Measurements from ENCODE around the gene POMC.

POMC gene

DNA sequence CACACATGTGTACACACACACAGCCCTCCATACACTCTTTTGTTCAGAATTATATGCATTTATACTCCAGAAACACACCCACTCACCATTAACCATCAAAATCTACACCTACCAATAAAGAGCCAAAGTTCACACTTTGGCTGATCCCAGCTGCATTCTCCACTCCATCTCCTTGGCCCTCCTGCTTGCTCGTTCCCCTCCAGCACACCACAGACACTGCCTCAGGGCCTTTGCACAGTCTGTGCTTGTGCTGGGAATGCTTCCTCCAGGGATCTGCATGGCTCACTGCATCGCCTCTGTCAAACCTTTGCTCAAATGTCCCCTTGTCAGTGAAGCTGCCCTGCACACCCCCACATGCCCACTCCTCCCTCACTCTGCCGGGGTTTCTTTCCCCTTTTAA is 46.0 kb downstream of the POMC start:
- H3K4me2 ChIP-seq: no peak overlapping the region
- no peaks in the 10 kb centered on the region for H3K36me3 ChIP-seq
- H3K4me3 ChIP-seq: no peak overlapping the region
- H3K9ac ChIP-seq: no peak overlapping the region
- no peaks in the 10 kb centered on the region for H3K9me3 ChIP-seq (replicated peaks in 1 of 11)
- TF ChIP-seq Cebpa-rat (IDR thresholded peaks at IDR 0.05): no peak
- no peak overlapping the region for H3K27ac ChIP-seq
- no peaks in the 10 kb centered on the region for H3K27me3 ChIP-seq
- peaks cover 17 to 44% (median 33%) of the 10 kb centered on the region in 10 experiments for H3K4me1 ChIP-seq
- H4K20me1 ChIP-seq: no peaks in the 10 kb centered on the region

GRCh38 chr2:25119263-25119662 is 49.1 kb downstream of the POMC start:
- Histone ChIP-seq H3K27ac (no peak overlapping the region), H3K36me3 (no peaks in the 10 kb centered on the region), H3K9ac (no peak overlapping the region), H3K9me3 (replicated peaks in 1 of 11) (no peaks in the 10 kb centered on the region), H3K4me2 (no peak overlapping the region), H3K27me3 (no peaks in the 10 kb centered on the region), H3K4me1 (peaks cover 11 to 19% (median 12%) of the 10 kb centered on the region in 10 experiments), H4K20me1 (no peaks in the 10 kb centered on the region), H3K4me3 (no peak overlapping the region)
- no peak for TF ChIP-seq Cebpa-rat (IDR thresholded peaks at IDR 0.05)

GRCh38 chr2:25116956-25117355 is 51.4 kb downstream of the POMC start:
- no peaks in the 10 kb centered on the region for H3K36me3 ChIP-seq
- no peak overlapping the region for H3K9ac ChIP-seq
- no peak overlapping the region for H3K27ac ChIP-seq
- no peak overlapping the region for H3K4me2 ChIP-seq
- H3K4me3 ChIP-seq: no peak overlapping the region
- peaks cover 0 to 13% (median 10%) of the 10 kb centered on the region in 10 experiments; a peak in 16 of 20 replicates for H3K4me1 ChIP-seq
- TF ChIP-seq Cebpa-rat (IDR thresholded peaks at IDR 0.05): no peak
- no peaks in the 10 kb centered on the region for H3K27me3 ChIP-seq
- no peaks in the 10 kb centered on the region for H3K9me3 ChIP-seq (replicated peaks in 1 of 11)
- no peaks in the 10 kb centered on the region for H4K20me1 ChIP-seq

DNA sequence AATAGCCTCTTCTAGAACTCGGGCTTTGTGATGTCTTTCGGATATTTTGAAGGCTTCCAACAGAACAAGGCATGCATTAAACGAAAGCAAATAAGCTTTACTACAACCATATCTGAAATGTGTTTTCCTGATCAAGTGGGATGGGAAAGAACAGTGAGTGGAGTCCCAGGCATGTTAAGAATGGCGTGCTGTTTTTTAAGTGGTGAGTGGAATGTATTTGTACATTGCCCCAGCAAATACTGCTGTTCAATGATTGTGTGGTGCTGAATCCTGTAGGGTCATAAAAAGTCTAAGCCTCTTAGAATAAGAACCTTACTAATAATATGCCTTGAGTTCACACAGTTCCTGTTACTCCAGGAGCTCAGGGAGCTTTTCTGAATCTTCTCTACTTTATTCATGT is 52.5 kb downstream of the POMC start:
- H3K27me3 ChIP-seq: no peaks in the 10 kb centered on the region
- no peaks in the 10 kb centered on the region for H3K36me3 ChIP-seq
- no peak overlapping the region for H3K9ac ChIP-seq
- H3K9me3 ChIP-seq (replicated peaks in 1 of 11): no peaks in the 10 kb centered on the region
- H4K20me1 ChIP-seq: no peaks in the 10 kb centered on the region
- no peak overlapping the region for H3K4me2 ChIP-seq
- TF ChIP-seq Cebpa-rat (IDR thresholded peaks at IDR 0.05): no peak
- no peak overlapping the region for H3K27ac ChIP-seq
- H3K4me3 ChIP-seq: no peak overlapping the region
- H3K4me1 ChIP-seq: peaks cover 0 to 24% (median 21%) of the 10 kb centered on the region in 10 experiments; a peak in 17 of 20 replicates

DNA sequence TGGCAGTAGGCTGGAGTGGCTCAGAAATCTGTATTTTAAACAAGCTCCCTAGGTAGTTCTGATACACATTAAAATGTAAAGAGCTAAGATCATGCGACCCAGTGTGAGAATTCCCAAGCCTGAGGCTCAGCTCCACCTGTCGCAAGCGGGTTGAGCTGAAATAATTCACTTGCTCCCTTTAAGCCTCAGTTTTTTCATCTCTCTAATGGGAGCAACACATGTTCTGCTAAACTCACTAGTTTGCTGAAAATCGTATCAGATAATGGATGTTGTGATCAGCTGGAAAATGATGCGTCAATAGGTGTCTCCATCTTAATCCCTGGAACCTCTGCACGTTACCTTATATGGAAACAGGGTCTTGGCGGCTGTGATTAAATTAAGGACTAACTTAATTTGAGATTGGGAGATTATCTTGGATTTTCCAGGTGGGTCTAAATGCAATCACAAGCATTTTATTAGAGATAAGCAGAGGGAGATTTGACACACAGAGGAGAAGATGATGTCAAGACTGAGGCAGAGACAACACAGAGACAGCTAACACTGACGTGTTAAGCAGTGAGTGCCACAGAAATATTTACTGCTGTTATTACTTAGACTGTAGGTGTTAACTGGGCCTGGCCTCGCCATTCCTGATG is 53.0 kb downstream of the POMC start:
- Histone ChIP-seq H3K9ac (no peak overlapping the region), H3K9me3 (replicated peaks in 1 of 11) (no peaks in the 10 kb centered on the region), H3K27ac (no peak overlapping the region), H3K4me2 (no peak overlapping the region), H3K4me3 (no peak overlapping the region), H3K4me1 (peaks cover 0 to 29% (median 25%) of the 10 kb centered on the region in 10 experiments; a peak in 17 of 20 replicates), H4K20me1 (no peaks in the 10 kb centered on the region), H3K27me3 (no peaks in the 10 kb centered on the region), H3K36me3 (no peaks in the 10 kb centered on the region)
- no peak for TF ChIP-seq Cebpa-rat (IDR thresholded peaks at IDR 0.05)

DNA sequence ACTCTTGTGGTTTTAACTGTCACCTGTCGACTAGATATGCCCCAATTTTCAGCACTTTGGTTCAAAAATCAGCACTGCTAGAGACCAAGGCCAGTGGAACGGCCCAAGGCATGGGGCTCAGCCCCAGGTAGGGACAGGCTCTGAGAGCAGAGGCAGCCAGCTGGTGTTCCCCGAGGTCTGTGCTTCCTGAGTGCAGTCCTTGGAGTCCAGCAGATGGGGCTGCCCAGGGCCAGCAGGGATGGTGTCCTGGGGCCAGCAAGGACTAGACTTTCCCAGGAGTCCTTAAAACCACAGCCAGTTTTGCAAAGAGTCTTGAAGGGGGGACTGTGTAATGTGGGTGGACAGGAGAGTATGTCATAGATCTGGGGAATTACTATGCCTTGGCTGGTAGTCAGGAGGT is 56.3 kb downstream of the POMC start:
- no peak for TF ChIP-seq Cebpa-rat (IDR thresholded peaks at IDR 0.05)
- H3K36me3 ChIP-seq: no peaks in the 10 kb centered on the region
- H3K9me3 ChIP-seq (replicated peaks in 1 of 11): no peaks in the 10 kb centered on the region

More for the DNA sequence above, 56.3 kb downstream of the POMC start:
- 0 out of 22 replicates have a peak overlapping the region, but pooled peaks of 1 of the 11 experiments have one; percentile 0 for H3K9ac ChIP-seq
- no peaks in the 10 kb centered on the region for H4K20me1 ChIP-seq
- H3K27me3 ChIP-seq: no peaks in the 10 kb centered on the region
- no peak overlapping the region for H3K27ac ChIP-seq
- no peak overlapping the region for H3K4me3 ChIP-seq
- peak overlapping the region in 9 of 11 experiments; percentile 36 to 84 (median 76); a peak in 18 of 22 replicates for H3K4me2 ChIP-seq
- H3K4me1 ChIP-seq: peaks cover 0 to 38% (median 34%) of the 10 kb centered on the region in 10 experiments; a peak in 17 of 20 replicates
